GM23338 (cell line): ENCODE measurements around the gene POLR1A. TPM values are rescaled to one million over a fixed set of nuclear protein-coding genes. Genes with fewer than 3 reads are reported as not detected.

Experiments
- ATAC-seq: fragments of 200-7000 bp; cut with Tn5 transposase; 3 replicates; pipeline ENCODE4 v1.9.1; 2020
- DNase-seq: peaks from one replicate; pipeline ENCODE4 v3.0.0-alpha.2; 2015; ENCODE audit warnings: low spot score
- H2AFZ ChIP-seq: fragments of 200-600 bp; sonication (generic); 2 replicates; pipeline ENCODE4 v1.8.0; 2016; ENCODE audit warnings: antibody characterized with exemption, mild to moderate bottlenecking, moderate library complexity
- H3F3A ChIP-seq: fragments of 200-600 bp; sonication (generic); replicated peaks from 2 replicates; pipeline ENCODE4 v1.8.0; 2017; ENCODE audit warnings: antibody characterized with exemption, mixed run types, low read depth
- H3K27ac ChIP-seq: fragments of 200-600 bp; sonication (generic); 2 replicates; pipeline ENCODE4 v1.6.1; 2016; ENCODE audit warnings: low read depth
- H3K27me3 ChIP-seq: fragments of 200-600 bp; sonication (generic); 2 replicates; pipeline ENCODE4 v1.8.0; 2016; ENCODE audit warnings: mild to moderate bottlenecking, mixed run types, moderate library complexity; ENCODE audit not compliant: insufficient read depth
- H3K36me3 ChIP-seq: fragments of 200-600 bp; sonication (generic); 2 replicates; pipeline ENCODE4 v1.8.0; 2016; ENCODE audit warnings: mild to moderate bottlenecking; ENCODE audit not compliant: insufficient read depth
- H3K4me1 ChIP-seq: fragments of 200-600 bp; sonication (generic); 2 replicates; pipeline ENCODE4 v1.8.0; 2016; ENCODE audit warnings: mild to moderate bottlenecking, moderate library complexity; ENCODE audit not compliant: insufficient read depth
- H3K4me2 ChIP-seq: fragments of 200-600 bp; sonication (generic); 2 replicates; pipeline ENCODE4 v1.7.1; 2017; ENCODE audit warnings: mixed run types
- H3K4me3 ChIP-seq: fragments of 200-600 bp; sonication (generic); 2 replicates; pipeline ENCODE4 v1.6.1; 2016; ENCODE audit warnings: mixed run types
- H3K79me2 ChIP-seq: fragments of 200-600 bp; sonication (generic); replicated peaks from 2 replicates; pipeline ENCODE4 v1.8.0; 2017; ENCODE audit warnings: mild to moderate bottlenecking; ENCODE audit not compliant: insufficient read depth
- H3K9me2 ChIP-seq: fragments of 200-600 bp; sonication (generic); 2 replicates; pipeline ENCODE4 v1.8.0; 2017; ENCODE audit not compliant: insufficient read depth
- H4K20me1 ChIP-seq: fragments of 200-600 bp; sonication (generic); replicated peaks from 2 replicates; pipeline ENCODE4 v1.8.0; 2017; ENCODE audit warnings: mild to moderate bottlenecking; ENCODE audit not compliant: insufficient read depth
- H3K27ac Mint-ChIP-seq: 2 replicates; pipeline ENCODE4 v1.8.0; 2020; ENCODE audit warnings: inconsistent platforms, mild to moderate bottlenecking, moderate library complexity, mixed read lengths
- H3K27me3 Mint-ChIP-seq: 3 replicates; pipeline ENCODE4 v1.8.0; 2022; ENCODE audit warnings: low read depth, mild to moderate bottlenecking, moderate library complexity, mixed read lengths, inconsistent platforms; ENCODE audit not compliant: insufficient read depth, poor library complexity
- H3K36me3 Mint-ChIP-seq: 3 replicates; pipeline ENCODE4 v1.8.0; 2021; ENCODE audit warnings: low read depth, mild to moderate bottlenecking, inconsistent platforms, moderate library complexity, mixed read lengths
- H3K4me1 Mint-ChIP-seq: 3 replicates; pipeline ENCODE4 v1.8.0; 2020; ENCODE audit warnings: mild to moderate bottlenecking, inconsistent platforms, mixed read lengths
- H3K4me3 Mint-ChIP-seq: 3 replicates; pipeline ENCODE4 v1.8.0; 2021; ENCODE audit warnings: moderate library complexity, mild to moderate bottlenecking, inconsistent platforms, mixed read lengths
- H3K9me3 Mint-ChIP-seq: 3 replicates; pipeline ENCODE4 v1.8.0; 2020; ENCODE audit warnings: moderate library complexity, mild to moderate bottlenecking, inconsistent platforms, mixed read lengths
- CREB1 ChIP-seq: fragments of 250-450 bp; sonication (Bioruptor Pico); IDR thresholded peaks from 2 replicates; pipeline ENCODE4 v1.5.0; 2020; ENCODE audit warnings: low read depth, mild to moderate bottlenecking, moderate library complexity
- CTCF ChIP-seq, 2 experiments: fragments of 200-600 bp in 1 of 2; sonication (generic) in 1 of 2; conservative IDR thresholded peaks; 2 replicates each; pipeline versions ENCODE4 v1.5.1 to v1.6.1; 2016 to 2017; ENCODE audit warnings: antibody characterized with exemption in 2 of 2, low read depth in 2 of 2, mild to moderate bottlenecking in 2 of 2, moderate library complexity in 1 of 2
- ETS1 ChIP-seq: IDR thresholded peaks from 2 replicates; pipeline ENCODE4 v1.6.1; 2016; ENCODE audit warnings: antibody characterized with exemption
- EZH2 ChIP-seq: fragments of 200-600 bp; sonication (generic); IDR thresholded peaks from one replicate; pipeline ENCODE4 v1.8.0; 2017; ENCODE audit warnings: antibody characterized with exemption, mild to moderate bottlenecking, low read depth; ENCODE audit not compliant: unreplicated experiment
- ZNF331 ChIP-seq: fragments of 250-450 bp; sonication (Bioruptor Pico); IDR thresholded peaks from 2 replicates; pipeline ENCODE4 v1.5.0; 2020; ENCODE audit warnings: low read depth, mild to moderate bottlenecking, moderate library complexity
- ZNF462 ChIP-seq: fragments of 250-450 bp; sonication (Bioruptor Pico); IDR thresholded peaks from 2 replicates; pipeline ENCODE4 v1.5.0; 2020; ENCODE audit warnings: mild to moderate bottlenecking, moderate library complexity
- polyA plus RNA-seq: library from polyadenylated mRNA; unstranded; fragments of >200 nt; fragmentation: Nextera tagmentation; extraction: Ambion mirVana; gene quantifications from 2 replicates; pipeline ENCODE4 v1.2.1, GENCODE V29; 2016
- total RNA-seq: library from RNA; depleted of rRNA; stranded (reverse); fragments of >200 nt; shearing (Covaris generic); gene quantifications from 2 replicates; pipeline ENCODE4 v1.2.3, GENCODE V29; 2014

Gene POLR1A
- total and polyA plus RNA-seq, 2 experiments from 2014 or later, result 13.8 to 43.2 TPM

- no peak for TF ChIP-seq ZNF462 (CRISPR knock-in tag)
- no peak for TF ChIP-seq CTCF (conservative IDR thresholded peaks at IDR 0.05; ENCODE audit: low read depth in 2 of 2)
- TF ChIP-seq ETS1, result no peak
Measured at GRCh38 chr2:86049529-86049928, 56.2 kb downstream of the POLR1A start (continued).

GRCh38 chr2:86048888-86049287 lies 56.8 kb downstream of the POLR1A start:
- Mint-ChIP-seq H3K9me3 (no peaks in the 10 kb centered on the region), H3K27ac (no peak overlapping the region), H3K36me3 (peaks cover 60% of the 10 kb centered on the region), H3K27me3 (peaks cover 3% of the 10 kb centered on the region), H3K4me3 (no peak overlapping the region), H3K4me1 (no peaks in the 10 kb centered on the region)
- H3K4me1 ChIP-seq, result no peaks in the 10 kb centered on the region
- no peak for DNase-seq
- H3F3A ChIP-seq, result no peaks in the 10 kb centered on the region
- no peak for ATAC-seq
- no peak overlapping the region for H3K4me2 ChIP-seq
- H3K27ac ChIP-seq, result no peak overlapping the region
- no peaks in the 10 kb centered on the region for H3K79me2 ChIP-seq
- H3K36me3 ChIP-seq, result peaks cover 28% of the 10 kb centered on the region
- no peaks in the 10 kb centered on the region for H3K27me3 ChIP-seq
- H2AFZ ChIP-seq, result no peak overlapping the region
- no peak overlapping the region for H3K4me3 ChIP-seq
- no peaks in the 10 kb centered on the region for H3K9me2 ChIP-seq
- H4K20me1 ChIP-seq, result peaks cover 3% of the 10 kb centered on the region; the same call in 1 of the 2 replicates
- TF ChIP-seq ZNF331 (CRISPR knock-in tag) (no peak), EZH2 (no peak), CREB1 (CRISPR knock-in tag) (no peak), ZNF462 (CRISPR knock-in tag) (no peak)
